WTC11 (cell line): Measurements from ENCODE around the gene CENPL. TPM values are rescaled to one million over a fixed set of nuclear protein-coding genes. Genes with fewer than 3 reads are reported as not detected.

ENCODE experiments used
- ATF1 ChIP-seq: sonication (generic); formaldehyde crosslinking; IDR thresholded peaks from 2 replicates; pipeline ENCODE4 v1.8.1; 2023; ENCODE audit warnings: mild to moderate bottlenecking, moderate library complexity, missing genetic modification reagents
- CBFB ChIP-seq: sonication (generic); formaldehyde crosslinking; IDR thresholded peaks from 2 replicates; pipeline ENCODE4 v1.8.1; 2022; ENCODE audit warnings: mild to moderate bottlenecking, low read depth, missing genetic modification reagents
- CDX4 ChIP-seq: fragments of 250-450 bp; sonication (Bioruptor Pico); IDR thresholded peaks from 2 replicates; pipeline ENCODE4 v1.9.0; 2021; ENCODE audit warnings: moderate library complexity, mild to moderate bottlenecking, inconsistent platforms, borderline replicate concordance
- CREB1 ChIP-seq: sonication (generic); formaldehyde crosslinking; IDR thresholded peaks from 2 replicates; pipeline ENCODE4 v1.8.0; 2023; ENCODE audit warnings: mild to moderate bottlenecking, missing genetic modification reagents
- E2F5 ChIP-seq: sonication (generic); formaldehyde crosslinking; IDR thresholded peaks from 2 replicates; pipeline ENCODE4 v1.8.1; 2022; ENCODE audit warnings: mild to moderate bottlenecking, moderate library complexity, missing genetic modification reagents
- ERG ChIP-seq: fragments of 250-450 bp; sonication (Bioruptor Pico); IDR thresholded peaks from 2 replicates; pipeline ENCODE4 v1.8.0; 2021; ENCODE audit warnings: mild to moderate bottlenecking
- ESRRA ChIP-seq: sonication (generic); formaldehyde crosslinking; IDR thresholded peaks from 2 replicates; pipeline ENCODE4 v1.8.1; 2022; ENCODE audit warnings: mild to moderate bottlenecking, missing genetic modification reagents, borderline replicate concordance
- FOXJ3 ChIP-seq: sonication (generic); formaldehyde crosslinking; IDR thresholded peaks from 2 replicates; pipeline ENCODE4 v1.9.0; 2021; ENCODE audit warnings: missing genetic modification reagents, mild to moderate bottlenecking, borderline replicate concordance
- GTF2I ChIP-seq: fragments of 250-450 bp; sonication (Bioruptor Pico); conservative IDR thresholded peaks from 2 replicates; pipeline ENCODE4 v1.4.0; 2021; ENCODE audit warnings: mild to moderate bottlenecking
- NFATC4 ChIP-seq: fragments of 250-450 bp; sonication (Bioruptor Pico); IDR thresholded peaks from 2 replicates; pipeline ENCODE4 v1.9.0; 2021; ENCODE audit warnings: mild to moderate bottlenecking
- NFE2L1 ChIP-seq: sonication (generic); formaldehyde crosslinking; IDR thresholded peaks from 2 replicates; pipeline ENCODE4 v1.8.1; 2023; ENCODE audit warnings: missing genetic modification reagents
- PRDM15 ChIP-seq: sonication (generic); formaldehyde crosslinking; IDR thresholded peaks from 2 replicates; pipeline ENCODE4 v1.8.0; 2022; ENCODE audit warnings: missing genetic modification reagents
- SMAD3 ChIP-seq: sonication (generic); formaldehyde crosslinking; IDR thresholded peaks from 2 replicates; pipeline ENCODE4 v1.8.0; 2022; ENCODE audit warnings: missing genetic modification reagents, mild to moderate bottlenecking, borderline replicate concordance
- TEAD4 ChIP-seq: sonication (generic); formaldehyde crosslinking; IDR thresholded peaks from 2 replicates; pipeline ENCODE4 v1.8.0; 2022; ENCODE audit warnings: mild to moderate bottlenecking, missing genetic modification reagents
- TP53 ChIP-seq: sonication (generic); formaldehyde crosslinking; IDR thresholded peaks from 2 replicates; pipeline ENCODE4 v1.8.1; 2023; ENCODE audit warnings: mild to moderate bottlenecking, missing genetic modification reagents
- USF2 ChIP-seq: sonication (generic); formaldehyde crosslinking; IDR thresholded peaks from 2 replicates; pipeline ENCODE4 v1.8.1; 2023; ENCODE audit warnings: mild to moderate bottlenecking, missing genetic modification reagents, moderate library complexity
- ZMAT4 ChIP-seq: fragments of 250-450 bp; sonication (Bioruptor Pico); IDR thresholded peaks from 2 replicates; pipeline ENCODE4 v1.9.0; 2021; ENCODE audit warnings: mild to moderate bottlenecking
- ZNF121 ChIP-seq: sonication (generic); formaldehyde crosslinking; IDR thresholded peaks from 2 replicates; pipeline ENCODE4 v1.8.0; 2023; ENCODE audit warnings: missing genetic modification reagents
- ZNF263 ChIP-seq: sonication (generic); formaldehyde crosslinking; IDR thresholded peaks from 2 replicates; pipeline ENCODE4 v1.8.1; 2022; ENCODE audit warnings: low read depth, mild to moderate bottlenecking, moderate library complexity, missing genetic modification reagents
- ZNF281 ChIP-seq: sonication (generic); formaldehyde crosslinking; IDR thresholded peaks from 2 replicates; pipeline ENCODE4 v1.8.0; 2023; ENCODE audit warnings: mild to moderate bottlenecking, missing genetic modification reagents
- ZNF416 ChIP-seq: fragments of 250-450 bp; sonication (Bioruptor Pico); IDR thresholded peaks from 2 replicates; pipeline ENCODE4 v1.9.0; 2021; ENCODE audit warnings: mild to moderate bottlenecking, inconsistent platforms
- ZNF671 ChIP-seq: fragments of 250-450 bp; sonication (Bioruptor Pico); IDR thresholded peaks from 2 replicates; pipeline ENCODE4 v1.8.0; 2021; ENCODE audit warnings: mild to moderate bottlenecking
- ZSCAN18 ChIP-seq: fragments of 250-450 bp; sonication (Bioruptor Pico); IDR thresholded peaks from 2 replicates; pipeline ENCODE4 v2.1.2; 2022; ENCODE audit warnings: mild to moderate bottlenecking, moderate library complexity
- total RNA-seq: library from RNA; stranded (reverse); gene quantifications from 3 replicates; pipeline ENCODE4 v1.2.3, GENCODE V29; 2021

Gene CENPL
- total RNA-seq, 1 experiment from 2014 or later, result 20.1 TPM

GRCh38 chr1:173863224-173864161 lies 38.8 kb upstream of the CENPL start (continued):
- TF ChIP-seq ZSCAN18 (CRISPR knock-in tag) (no peak), ZNF671 (CRISPR knock-in tag) (peak; percentile 97), ATF1 (CRISPR knock-in tag) (no peak), ZMAT4 (CRISPR knock-in tag) (no peak; the same call in 1 of the 2 replicates), ZNF121 (no peak), ZNF416 (CRISPR knock-in tag) (peak; percentile 96), GTF2I (CRISPR knock-in tag) (no peak), NFE2L1 (CRISPR knock-in tag) (no peak), E2F5 (CRISPR knock-in tag) (no peak), CBFB (no peak), CREB1 (no peak), NFATC4 (CRISPR knock-in tag) (peak; percentile 97), ZNF281 (CRISPR knock-in tag) (no peak), ERG (CRISPR knock-in tag) (peak; percentile 98), CDX4 (no peak), USF2 (CRISPR knock-in tag) (no peak), TEAD4 (CRISPR knock-in tag) (no peak), PRDM15 (CRISPR knock-in tag) (no peak), ZNF263 (CRISPR knock-in tag) (no peak), ESRRA (CRISPR knock-in tag) (no peak), FOXJ3 (no peak), TP53 (CRISPR knock-in tag) (no peak), SMAD3 (CRISPR knock-in tag) (no peak)
